CD4-positive, alpha-beta T cell treated with Interleukin-6 for 4 hours (primary cell): Measurements from ENCODE around the gene MMEL1.

Experiments used
- DNase-seq: peaks from one replicate; pipeline ENCODE4 v3.0.0-alpha.2; 2020; ENCODE audit warnings: mixed read lengths

MMEL1 gene

GRCh38 chr1:2642131-2642559 lies 9.3 kb upstream of the MMEL1 start:
- no peak for DNase-seq

- DNase-seq, result no peak
Measured at GRCh38 chr1:2641381-2642130, 8.7 kb upstream of the MMEL1 start.

GRCh38 chr1:2640626-2641025 lies 7.8 kb upstream of the MMEL1 start:
- DNase-seq, result no peak

- DNase-seq, result no peak
Measured at GRCh38 chr1:2639607-2640521, 7.0 kb upstream of the MMEL1 start.

GRCh38 chr1:2639203-2639602 lies 6.4 kb upstream of the MMEL1 start:
- DNase-seq, result no peak

- DNase-seq, result no peak
Measured at GRCh38 chr1:2638466-2639115, 5.8 kb upstream of the MMEL1 start.

- DNase-seq, result no peak
Measured at GRCh38 chr1:2637442-2638145, 4.8 kb upstream of the MMEL1 start.

GRCh38 chr1:2636733-2637132 lies 3.9 kb upstream of the MMEL1 start:
- no peak for DNase-seq

- DNase-seq, result no peak
Measured at GRCh38 chr1:2635361-2636010, 2.7 kb upstream of the MMEL1 start.

GRCh38 chr1:2633936-2634491 lies 1.2 kb upstream of the MMEL1 start:
- no peak for DNase-seq

GRCh38 chr1:2633366-2633935 lies 635 bp upstream of the MMEL1 start:
- no peak for DNase-seq

GRCh38 chr1:2632051-2632430 lies 775 bp downstream of the MMEL1 start:
- no peak for DNase-seq

- no peak for DNase-seq
Measured at GRCh38 chr1:2631136-2632050, 1.4 kb downstream of the MMEL1 start.

- no peak for DNase-seq
Measured at GRCh38 chr1:2630498-2631135, 2.2 kb downstream of the MMEL1 start.

- no peak for DNase-seq
Measured at GRCh38 chr1:2629627-2630497, 3.0 kb downstream of the MMEL1 start.

GRCh38 chr1:2628933-2629626 lies 3.7 kb downstream of the MMEL1 start:
- DNase-seq, result no peak

GRCh38 chr1:2628191-2628932 lies 4.5 kb downstream of the MMEL1 start:
- no peak for DNase-seq

GRCh38 chr1:2627746-2628145 lies 5.1 kb downstream of the MMEL1 start:
- DNase-seq, result no peak
